GM12878 (cell line): ENCODE data around the gene GNA14. TPM values are rescaled to one million over a fixed set of nuclear protein-coding genes. Genes with fewer than 3 reads are reported as not detected.

Experiments used
- ATAC-seq: fragments of 200-7000 bp; cut with Tn5 transposase; 3 replicates; pipeline ENCODE4 v1.9.1; 2020; ENCODE audit warnings: mild to moderate bottlenecking, moderate library complexity
- BruUV-seq: library from RNA; stranded (reverse); fragments of 400-500 nt; replicated peaks from 2 replicates; lab custom pipeline; 2021; lab: Mats Ljungman, UMichigan
- CTCF ChIA-PET: fragments of 300-600 bp; sonication (Branson Sonifier 250); formaldehyde crosslinking; extraction: SDS; loops from one replicate; lab custom pipeline; 2021; ENCODE audit warnings: inconsistent platforms; lab: Yijun Ruan, JAX
- POLR2A ChIA-PET: fragments of 350-600 bp; formaldehyde crosslinking; extraction: SDS; loops from one replicate; lab custom pipeline; 2021; ENCODE audit warnings: inconsistent platforms; lab: Charles Lee
- RAD21 ChIA-PET: fragments of 300-600 bp; sonication (Branson Sonifier 250); formaldehyde crosslinking; loops from one replicate; lab custom pipeline; 2023; ENCODE audit warnings: antibody characterized with exemption; ENCODE audit not compliant: unreplicated experiment; lab: Charles Lee
- SMC1A ChIA-PET: fragments of 300-600 bp; sonication (Branson Sonifier 250); formaldehyde crosslinking; loops from one replicate; lab custom pipeline; 2023; ENCODE audit not compliant: unreplicated experiment, uncharacterized antibody; lab: Charles Lee
- DNase-seq: peaks from one replicate; pipeline ENCODE4 v3.0.0-alpha.2; 2011; ENCODE audit warnings: low read depth, low spot score
- FAIRE-seq: peaks from 3 replicates; lab custom pipeline; 2011; peaks lifted over from hg19 to GRCh38; lab: Jason Lieb, UNC
- H2AFZ ChIP-seq: 2 replicates; pipeline ENCODE4 v1.6.0; 2011; ENCODE audit warnings: low read depth, low read length, control low read depth; ENCODE audit not compliant: control insufficient read depth
- H3K27ac ChIP-seq: 2 replicates; pipeline ENCODE4 v1.5.1; 2011; ENCODE audit warnings: control low read depth; ENCODE audit not compliant: control insufficient read depth, insufficient read depth
- H3K27me3 ChIP-seq, 2 experiments: replicated peaks in 1 of 2; 2 replicates each; pipeline versions ENCODE4 v1.6.0 to v1.6.1; 2011; ENCODE audit warnings: low read length in 1 of 2; ENCODE audit not compliant: control insufficient read depth in 2 of 2, insufficient read depth in 2 of 2
- H3K36me3 ChIP-seq, 2 experiments: 2 replicates each; pipeline ENCODE4 v1.5.1; 2011; ENCODE audit warnings: low read length in 1 of 2; ENCODE audit not compliant: control insufficient read depth in 2 of 2, insufficient read depth in 2 of 2
- H3K4me1 ChIP-seq: 2 replicates; pipeline ENCODE4 v1.6.1; 2011; ENCODE audit warnings: mild to moderate bottlenecking, low read length, moderate library complexity, mixed read lengths; ENCODE audit not compliant: control insufficient read depth, insufficient read depth
- H3K4me2 ChIP-seq: 2 replicates; pipeline ENCODE4 v1.6.0; 2011; ENCODE audit warnings: control low read depth; ENCODE audit not compliant: control insufficient read depth, insufficient read depth
- H3K4me3 ChIP-seq: fragments of 200-600 bp; sonication (generic); 2 replicates; pipeline ENCODE4 v1.5.1; 2016
- H3K79me2 ChIP-seq: 2 replicates; pipeline ENCODE4 v1.6.0; 2011; ENCODE audit warnings: low read length; ENCODE audit not compliant: control insufficient read depth, insufficient read depth
- H3K9ac ChIP-seq: 2 replicates; pipeline ENCODE4 v1.8.0; 2011; ENCODE audit warnings: low read length, control low read depth, mixed read lengths; ENCODE audit not compliant: control insufficient read depth, insufficient read depth
- H3K9me3 ChIP-seq: replicated peaks from 3 replicates; pipeline ENCODE4 v1.5.1; 2011; ENCODE audit warnings: mild to moderate bottlenecking, low read length; ENCODE audit not compliant: control insufficient read depth, insufficient read depth
- H4K20me1 ChIP-seq: 2 replicates; pipeline ENCODE4 v1.6.0; 2011; ENCODE audit not compliant: control insufficient read depth, insufficient read depth
- BCL11A ChIP-seq: IDR thresholded peaks from 2 replicates; pipeline ENCODE4 v1.6.1; 2011; ENCODE audit warnings: low read depth, low read length
- CBX3 ChIP-seq: fragments of 200-600 bp; sonication (generic); IDR thresholded peaks from 2 replicates; pipeline ENCODE4 v1.6.1; 2016; ENCODE audit warnings: low read depth, borderline replicate concordance
- CHD4 ChIP-seq: fragments of 200-600 bp; sonication (generic); IDR thresholded peaks from 2 replicates; pipeline ENCODE4 v1.6.1; 2016; ENCODE audit warnings: mild to moderate bottlenecking
- IKZF1 ChIP-seq: fragments of 450-650 bp; conservative IDR thresholded peaks from 2 replicates; pipeline ENCODE4 v1.6.1; 2017; ENCODE audit warnings: antibody characterized with exemption, mild to moderate bottlenecking
- IRF3 ChIP-seq: fragments of 450-650 bp; IDR thresholded peaks from 2 replicates; pipeline ENCODE4 v1.6.1; 2014; ENCODE audit warnings: mild to moderate bottlenecking
- MEF2B ChIP-seq: fragments of 450-650 bp; IDR thresholded peaks from 2 replicates; pipeline ENCODE4 v1.6.1; 2018; ENCODE audit warnings: mild to moderate bottlenecking, moderate library complexity; ENCODE audit not compliant: partially characterized antibody, poor library complexity, severe bottlenecking
- RELB ChIP-seq: fragments of 450-650 bp; IDR thresholded peaks from 2 replicates; pipeline ENCODE4 v1.6.1; 2017; ENCODE audit warnings: low read depth, mild to moderate bottlenecking, moderate library complexity
- RFX5 ChIP-seq: IDR thresholded peaks from 2 replicates; pipeline ENCODE4 v1.6.1; 2011; ENCODE audit warnings: low read depth, low read length, improper control_type of control experiment
- TCF3 ChIP-seq: IDR thresholded peaks from 2 replicates; pipeline ENCODE4 v1.6.1; 2012; ENCODE audit warnings: low read depth, mild to moderate bottlenecking, low read length, borderline replicate concordance; ENCODE audit not compliant: insufficient read depth
- USF1 ChIP-seq: IDR thresholded peaks from 2 replicates; pipeline ENCODE4 v1.6.1; 2011; ENCODE audit warnings: borderline replicate concordance, low read depth, mild to moderate bottlenecking, moderate library complexity, mixed read lengths, low read length; ENCODE audit not compliant: insufficient read depth; ENCODE audit errors: extremely low read length
- WGBS: methylation state at CpG from one replicate; pipeline ENCODE4 v1.1.6; 2016; ENCODE audit warnings: low lambda C conversion rate; ENCODE audit not compliant: insufficient replicate concordance, insufficient coverage; ENCODE audit errors: missing lambda C conversion rate; 5-methylcytosine and 5-hydroxymethylcytosine counted together
- in situ Hi-C: fragments of 300-500 bp; cut with MboI; formaldehyde crosslinking; loops from 9 replicates; pipeline ENCODE4 v1.14.3; 2018; ENCODE audit warnings: mixed read lengths
- intact Hi-C: fragments of 100-400 bp; cut with micrococcal nuclease; formaldehyde crosslinking; loops from one replicate; pipeline ENCODE4 v1.14.2; 2022; ENCODE audit not compliant: unreplicated experiment
- polyA plus RNA-seq, 11 experiments: library from polyadenylated mRNA; depleted of rRNA in 4 of 11; unstranded in 6 of 11; stranded (reverse) in 5 of 11; fragments of >200 nt; fragmentation: Nextera tagmentation in 4 of 11; fragmentation: Illumina TruSeq in 1 of 11; extraction: Ambion mirVana in 4 of 11; extraction: Trizol in 1 of 11; gene quantifications; 1 replicate in 1 of 11; 2 replicates in 10 of 11; pipeline versions ENCODE4 v1.2.1 to v1.2.3, GENCODE V29; 2011 to 2016; ENCODE audit warnings: inconsistent platforms in 2 of 11, missing spikeins in 2 of 11, low read depth in 1 of 11
- total RNA-seq, 4 experiments: library from RNA; depleted of rRNA in 3 of 4; stranded (reverse); fragments of >200 nt in 3 of 4; fragmentation: Illumina TruSeq in 1 of 4; extraction: Trizol in 1 of 4; gene quantifications; 2 replicates each; pipeline versions ENCODE4 v1.2.1 to v1.2.3, GENCODE V29; 2013 to 2021
- TF ChIP-seq, protein P1 (sequence below): fragments of 450-650 bp; IDR thresholded peaks from 2 replicates; pipeline ENCODE4 v1.6.1; 2017; ENCODE audit warnings: mild to moderate bottlenecking, moderate library complexity

The GNA14 gene
- total and polyA plus RNA-seq, 10 of the 15 experiments (the other 5 are each of a cell fraction or from before 2014, with no cell fraction given), result 0.17 TPM; not detected in 9

GRCh38 chr9:77679661-77680368, 31.7 kb upstream of the GNA14 start (continued):
- TF ChIP-seq RELB (no peak), BCL11A (no peak)
- TF ChIP-seq, all 136 proteins: peak for 0

DNA sequence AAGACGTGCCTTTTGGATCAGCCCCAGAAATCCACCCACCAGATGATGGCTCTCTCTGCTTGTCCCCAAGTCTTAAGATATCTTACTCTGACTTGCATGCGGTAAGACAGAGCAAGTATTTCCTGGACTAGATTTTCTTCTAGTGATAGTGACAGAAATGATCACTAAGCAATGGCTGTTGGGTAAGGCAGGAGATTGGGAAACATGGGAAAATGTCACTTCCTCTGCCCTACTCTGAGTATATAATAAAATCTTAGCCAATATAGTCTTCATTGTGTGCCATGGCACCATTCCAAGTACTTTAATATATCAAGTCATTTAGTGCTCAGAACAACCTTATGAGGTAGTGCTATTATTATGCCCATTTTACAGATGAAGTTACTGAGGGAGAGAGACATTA, 31.0 kb upstream of the GNA14 start:
- intact Hi-C loops, result no loop called here
- DNase-seq (no peak), ATAC-seq (no peak), FAIRE-seq (no peak)
- Histone ChIP-seq H3K4me1 (no peaks in the 10 kb centered on the region), H3K36me3 (no peaks in the 10 kb centered on the region), H3K9me3 (no peaks in the 10 kb centered on the region), H3K9ac (no peak overlapping the region), H3K4me3 (no peak overlapping the region), H3K27ac (no peak overlapping the region), H3K27me3 (no peaks in the 10 kb centered on the region; a peak in 1 of 4 replicates), H4K20me1 (no peaks in the 10 kb centered on the region), H3K79me2 (no peaks in the 10 kb centered on the region), H3K4me2 (no peak overlapping the region), H2AFZ (no peak overlapping the region)
- ChIA-PET RAD21 (interaction anchor here (1.1 kb wide), 1 partner anchor 69 kb away, joined by 3 read pairs; no protein-coding TSS in a partner anchor), SMC1A (no interaction called here), CTCF (interaction anchor here (0.6 kb wide), 1 partner anchor 16 kb away, joined by 3 read pairs; no protein-coding TSS in a partner anchor), POLR2A (no interaction called here)
- in situ Hi-C loops, result no loop called here
- 50% methylated on average over 2 of the region's 2 CpGs for WGBS
- BruUV-seq, result no TSS peak
- no peak for TF ChIP-seq CBX3
- TF ChIP-seq IRF3, result no peak
- TF ChIP-seq TCF3, result no peak
- TF ChIP-seq CHD4, result no peak
- TF ChIP-seq IKZF1, result no peak
- TF ChIP-seq RFX5, result no peak
- TF ChIP-seq, protein P1, sequence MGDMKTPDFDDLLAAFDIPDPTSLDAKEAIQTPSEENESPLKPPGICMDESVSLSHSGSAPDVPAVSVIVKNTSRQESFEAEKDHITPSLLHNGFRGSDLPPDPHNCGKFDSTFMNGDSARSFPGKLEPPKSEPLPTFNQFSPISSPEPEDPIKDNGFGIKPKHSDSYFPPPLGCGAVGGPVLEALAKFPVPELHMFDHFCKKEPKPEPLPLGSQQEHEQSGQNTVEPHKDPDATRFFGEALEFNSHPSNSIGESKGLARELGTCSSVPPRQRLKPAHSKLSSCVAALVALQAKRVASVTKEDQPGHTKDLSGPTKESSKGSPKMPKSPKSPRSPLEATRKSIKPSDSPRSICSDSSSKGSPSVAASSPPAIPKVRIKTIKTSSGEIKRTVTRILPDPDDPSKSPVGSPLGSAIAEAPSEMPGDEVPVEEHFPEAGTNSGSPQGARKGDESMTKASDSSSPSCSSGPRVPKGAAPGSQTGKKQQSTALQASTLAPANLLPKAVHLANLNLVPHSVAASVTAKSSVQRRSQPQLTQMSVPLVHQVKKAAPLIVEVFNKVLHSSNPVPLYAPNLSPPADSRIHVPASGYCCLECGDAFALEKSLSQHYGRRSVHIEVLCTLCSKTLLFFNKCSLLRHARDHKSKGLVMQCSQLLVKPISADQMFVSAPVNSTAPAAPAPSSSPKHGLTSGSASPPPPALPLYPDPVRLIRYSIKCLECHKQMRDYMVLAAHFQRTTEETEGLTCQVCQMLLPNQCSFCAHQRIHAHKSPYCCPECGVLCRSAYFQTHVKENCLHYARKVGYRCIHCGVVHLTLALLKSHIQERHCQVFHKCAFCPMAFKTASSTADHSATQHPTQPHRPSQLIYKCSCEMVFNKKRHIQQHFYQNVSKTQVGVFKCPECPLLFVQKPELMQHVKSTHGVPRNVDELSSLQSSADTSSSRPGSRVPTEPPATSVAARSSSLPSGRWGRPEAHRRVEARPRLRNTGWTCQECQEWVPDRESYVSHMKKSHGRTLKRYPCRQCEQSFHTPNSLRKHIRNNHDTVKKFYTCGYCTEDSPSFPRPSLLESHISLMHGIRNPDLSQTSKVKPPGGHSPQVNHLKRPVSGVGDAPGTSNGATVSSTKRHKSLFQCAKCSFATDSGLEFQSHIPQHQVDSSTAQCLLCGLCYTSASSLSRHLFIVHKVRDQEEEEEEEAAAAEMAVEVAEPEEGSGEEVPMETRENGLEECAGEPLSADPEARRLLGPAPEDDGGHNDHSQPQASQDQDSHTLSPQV, result no peak
- TF ChIP-seq MEF2B, result no peak
- no peak for TF ChIP-seq USF1
